HG03095 (cell line): ENCODE results near the gene RAB25.
"Not testable (repeated sequence)": the region's sequence is repeated elsewhere in the genome, so short reads cannot be mapped to it uniquely, and the experiment has no call there.

ENCODE experiments used
- ATAC-seq: cut with Tn5 transposase; IDR thresholded peaks from one replicate; pipeline ENCODE4 v1.9.1; 2021; ENCODE audit warnings: moderate library complexity; ENCODE audit not compliant: unreplicated experiment

Gene RAB25

GRCh38 chr1:156054500-156055280, 6.3 kb upstream of the RAB25 start, which contains the start of gene LAMTOR2:
Gene LAMTOR2, plus strand, starts transcription at chr1:156054782. Its CDS starts 108 bp downstream, at chr1:156054890.
- ATAC-seq = peak; percentile 65

DNA sequence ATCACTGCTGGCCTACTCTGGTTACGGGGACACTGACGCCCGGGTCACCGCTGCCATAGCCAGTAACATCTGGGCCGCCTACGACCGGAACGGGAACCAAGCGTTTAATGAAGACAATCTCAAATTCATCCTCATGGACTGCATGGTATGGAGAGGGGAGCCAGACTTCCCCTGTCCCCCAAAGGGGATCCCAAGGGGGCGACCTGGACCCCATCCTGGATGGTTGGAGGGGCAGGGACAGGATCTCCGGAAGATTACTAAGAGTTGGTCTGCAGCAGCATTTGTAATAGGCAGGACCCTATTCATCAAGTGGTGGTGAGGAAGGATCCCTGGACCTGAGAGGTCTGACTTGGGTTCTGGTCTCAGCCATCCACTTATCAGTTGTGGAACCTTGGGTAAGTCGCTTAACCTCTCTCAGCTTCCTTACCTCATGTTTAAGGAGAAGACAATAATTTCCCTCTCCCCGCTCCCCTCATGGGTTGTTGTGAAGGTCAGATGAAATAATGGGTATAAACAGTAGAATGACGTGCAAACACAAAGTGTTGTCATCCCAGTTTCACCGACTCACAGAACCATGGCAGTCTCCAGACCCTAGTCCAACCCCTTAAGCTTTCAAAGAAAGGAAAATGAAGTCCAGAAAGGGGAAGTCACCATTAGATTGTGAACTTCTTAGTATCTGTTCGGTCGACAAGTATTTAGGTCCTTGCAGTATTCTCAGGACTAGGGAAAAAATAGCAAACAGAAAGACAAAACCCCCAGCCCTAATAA, 5.5 kb upstream of the RAB25 start:
- no peak for ATAC-seq

DNA sequence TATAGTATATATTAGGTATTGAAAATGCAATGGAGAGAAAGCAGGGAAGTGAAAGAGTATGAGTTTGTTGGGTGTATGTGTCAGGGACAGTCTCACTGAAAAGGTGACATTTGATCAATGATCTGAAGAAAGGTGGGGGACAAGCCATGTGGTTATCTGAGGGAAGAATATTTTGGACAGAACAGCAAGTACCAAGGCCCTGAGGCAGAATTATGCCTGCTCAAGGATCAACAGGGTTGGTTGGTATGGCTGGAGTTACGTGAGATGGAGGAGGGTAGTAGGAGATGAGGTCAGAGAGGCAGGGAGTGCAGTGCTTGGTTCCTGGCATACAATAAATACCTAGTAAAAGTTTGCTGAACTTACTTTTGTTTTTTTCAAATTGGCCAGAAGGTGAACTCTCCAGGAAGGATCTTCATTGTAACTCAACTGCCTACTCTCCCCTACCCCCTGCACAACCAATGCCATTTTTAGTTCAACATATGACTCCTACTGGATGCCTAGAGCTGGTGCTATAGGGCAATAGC, 4.6 kb upstream of the RAB25 start:
- ATAC-seq = no peak

DNA sequence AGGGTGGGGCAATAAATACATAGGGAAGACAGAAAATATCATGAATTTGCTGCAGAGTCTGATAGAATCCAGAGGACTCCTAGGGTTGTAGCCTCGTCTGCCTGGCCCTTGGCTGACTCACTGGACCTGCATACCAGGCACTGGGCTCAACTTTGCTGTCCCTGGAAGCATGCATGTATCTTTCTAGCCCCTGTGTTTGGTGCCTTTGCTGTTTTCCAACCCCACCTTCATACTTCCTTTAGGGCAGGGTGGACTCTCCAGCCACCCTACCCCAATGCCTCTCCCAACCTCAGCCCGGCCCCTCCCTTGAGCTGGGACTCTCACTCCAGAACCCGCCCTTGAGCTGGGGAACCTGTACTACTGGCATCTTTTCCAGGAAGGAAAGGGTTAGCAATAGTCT, 1.2 kb downstream of the RAB25 start:
- no peak for ATAC-seq

GRCh38 chr1:156063997-156064285, 3.0 kb downstream of the RAB25 start:
- no peak for ATAC-seq

DNA sequence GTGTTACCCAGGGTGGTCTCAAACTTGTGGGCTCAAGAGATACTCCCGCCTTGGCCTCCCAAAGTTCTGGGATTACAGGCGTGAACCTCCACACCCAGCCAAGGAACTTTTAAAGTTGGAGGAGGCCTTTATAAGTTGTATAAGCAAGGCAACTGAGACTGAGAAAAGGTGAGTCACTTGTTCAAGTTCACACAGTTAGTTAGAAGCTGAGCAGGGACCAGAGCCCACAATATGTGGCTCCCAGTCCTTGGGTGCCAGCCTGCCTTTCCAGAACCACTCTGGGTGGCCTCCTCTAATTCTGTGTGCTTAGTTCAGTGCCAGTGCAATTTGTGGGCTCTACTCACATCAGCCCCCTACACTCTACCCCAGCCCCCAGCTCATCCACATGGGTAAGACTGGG, 3.7 kb downstream of the RAB25 start:
- ATAC-seq = no peak

DNA sequence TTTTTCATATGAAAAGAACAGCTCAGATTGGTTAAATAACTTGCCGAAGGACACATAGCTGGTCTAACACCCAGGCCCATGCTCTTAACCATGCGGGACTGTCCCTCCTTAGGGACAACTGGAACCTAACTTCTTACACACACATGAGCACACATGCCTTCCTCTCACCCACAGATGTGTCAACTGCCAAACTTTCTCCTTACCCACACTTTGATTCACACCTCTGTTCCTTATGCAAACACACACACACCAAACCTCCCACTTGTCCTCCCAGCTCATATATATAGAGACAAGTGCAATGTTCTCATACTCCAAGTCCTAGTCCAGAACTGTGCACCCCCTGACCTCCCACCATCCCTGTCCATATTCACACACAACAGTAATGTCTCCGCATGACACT, 4.3 kb downstream of the RAB25 start:
- no peak for ATAC-seq

GRCh38 chr1:156065871-156066270, 4.9 kb downstream of the RAB25 start:
- no peak for ATAC-seq

- ATAC-seq = no peak
Measured at GRCh38 chr1:156067262-156067661, 6.3 kb downstream of the RAB25 start.

DNA sequence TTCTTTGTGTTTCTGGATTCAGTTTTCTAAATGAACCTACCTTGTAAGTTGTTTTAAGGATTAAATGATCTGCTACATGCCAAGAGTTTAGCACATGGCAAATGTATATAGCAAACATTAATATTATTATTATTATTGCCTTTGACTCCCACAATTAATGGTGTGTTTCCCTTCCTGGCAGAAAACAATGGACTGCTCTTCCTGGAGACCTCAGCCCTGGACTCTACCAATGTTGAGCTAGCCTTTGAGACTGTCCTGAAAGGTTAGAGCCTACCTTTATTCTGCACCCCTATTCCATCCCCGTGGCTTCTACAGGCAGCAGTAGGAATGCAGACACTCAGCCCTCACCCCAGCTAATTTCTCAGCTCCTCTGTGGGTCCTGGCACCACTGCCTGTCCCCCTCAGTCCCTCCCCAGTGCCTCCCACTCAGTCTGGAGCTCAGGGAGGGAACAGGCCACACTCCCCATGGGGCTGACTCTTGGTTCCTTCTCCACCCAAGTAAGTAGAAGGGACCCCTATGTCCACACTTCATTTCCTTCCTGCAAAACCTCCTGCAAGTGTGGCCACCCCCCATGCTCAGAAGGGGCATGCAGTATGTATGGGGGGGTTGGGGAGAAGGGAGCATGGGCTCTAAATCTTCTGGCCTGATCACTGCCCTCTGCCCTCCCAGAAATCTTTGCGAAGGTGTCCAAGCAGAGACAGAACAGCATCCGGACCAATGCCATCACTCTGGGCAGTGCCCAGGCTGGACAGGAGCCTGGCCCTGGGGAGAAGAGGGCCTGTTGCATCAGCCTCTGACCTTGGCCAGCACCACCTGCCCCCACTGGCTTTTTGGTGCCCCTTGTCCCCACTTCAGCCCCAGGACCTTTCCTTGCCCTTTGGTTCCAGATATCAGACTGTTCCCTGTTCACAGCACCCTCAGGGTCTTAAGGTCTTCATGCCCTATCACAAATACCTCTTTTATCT, 8.8 kb downstream of the RAB25 start:
- no peak for ATAC-seq

DNA sequence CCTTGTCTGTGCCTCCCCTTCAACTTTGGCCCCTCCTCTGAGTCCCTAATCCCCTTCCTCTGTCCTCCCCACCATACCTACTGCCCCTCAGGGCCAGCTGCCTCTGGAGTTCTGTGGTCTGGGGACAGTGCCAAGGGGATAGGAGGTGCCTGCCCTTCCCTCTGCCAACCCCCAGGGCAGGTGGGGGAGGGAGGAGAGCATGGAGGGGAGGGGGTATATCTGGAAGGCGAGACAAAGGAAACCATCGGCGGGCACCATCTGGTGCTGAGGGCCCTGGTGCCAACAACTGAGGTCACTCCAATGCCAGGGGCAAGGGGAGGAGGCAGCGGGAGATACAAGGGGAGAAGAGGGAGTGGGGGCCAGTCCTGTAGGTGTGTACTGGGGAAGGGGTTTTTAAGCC, 9.6 kb downstream of the RAB25 start:
- no peak for ATAC-seq

DNA sequence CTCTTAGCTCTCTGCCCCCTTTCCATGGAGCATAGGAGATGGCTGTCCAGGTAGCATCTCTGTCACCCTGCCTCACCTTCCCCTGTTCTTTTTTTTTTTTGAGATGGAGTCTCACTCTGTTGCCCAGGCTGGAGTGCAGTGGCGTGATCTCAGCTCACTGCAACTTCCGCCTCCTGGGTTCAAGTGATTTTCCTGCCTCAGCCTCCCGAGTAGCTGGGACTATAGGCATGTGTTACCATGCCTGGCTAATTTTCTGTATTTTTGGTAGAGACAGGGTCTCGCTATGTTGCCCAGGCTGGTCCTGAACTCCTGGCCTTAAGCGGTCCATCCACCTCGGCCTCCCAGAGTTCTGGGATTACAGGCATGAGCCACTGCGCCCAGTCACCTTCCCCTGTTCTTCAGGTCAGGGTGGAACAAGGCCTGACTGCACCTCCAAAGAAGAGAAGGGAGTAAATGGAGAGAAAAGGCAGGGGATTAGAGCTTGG, 10.4 kb downstream of the RAB25 start:
- ATAC-seq = not testable (repeated sequence)

DNA sequence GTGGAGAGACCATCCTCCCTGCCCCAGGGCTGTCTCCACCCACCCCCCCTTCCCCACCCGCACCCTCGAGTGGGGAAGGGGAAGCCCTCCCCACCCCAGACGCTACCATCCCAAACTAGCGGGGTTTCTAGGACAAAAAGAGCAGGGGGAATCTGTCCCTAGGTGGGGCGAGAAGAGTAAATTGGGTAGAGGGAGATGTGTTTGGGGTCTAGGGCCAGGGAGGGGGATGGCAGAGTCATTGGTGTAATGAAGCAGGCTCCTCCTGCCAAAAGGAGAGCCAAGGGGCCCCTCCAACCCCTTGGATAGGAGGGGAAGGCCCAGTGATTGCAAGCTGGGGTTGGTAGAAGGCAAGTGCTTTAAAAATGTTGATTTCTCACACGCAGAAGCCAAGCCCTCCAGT, 11.3 kb downstream of the RAB25 start:
- ATAC-seq = no peak

GRCh38 chr1:156073110-156073687, 12.2 kb downstream of the RAB25 start:
- ATAC-seq = no peak

DNA sequence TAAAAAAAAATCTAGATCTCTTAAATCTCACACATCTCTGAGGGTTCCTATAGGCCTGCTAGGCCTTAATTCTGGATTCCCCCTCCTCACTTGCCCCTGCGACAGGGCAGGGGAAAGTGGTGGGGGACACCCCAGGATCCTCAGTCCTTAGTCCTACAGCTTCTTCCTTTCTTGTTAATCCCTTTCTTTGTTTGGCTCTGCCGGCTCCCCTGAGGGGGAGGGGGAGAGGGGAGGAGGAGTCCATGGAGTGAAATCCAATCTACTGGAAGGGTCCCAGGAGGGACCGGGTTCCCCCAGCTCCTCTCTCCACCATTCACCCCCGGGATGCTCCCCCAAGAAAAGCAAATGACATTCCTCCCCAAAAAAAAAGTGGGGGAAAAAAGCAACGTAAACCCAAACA, 12.8 kb downstream of the RAB25 start:
- ATAC-seq = no peak

- no peak for ATAC-seq
Measured at GRCh38 chr1:156074661-156075060, 13.7 kb downstream of the RAB25 start.

- no peak for ATAC-seq
Measured at GRCh38 chr1:156075162-156075561, 14.2 kb downstream of the RAB25 start.

GRCh38 chr1:156075775-156076204, 14.8 kb downstream of the RAB25 start:
- no peak for ATAC-seq

DNA sequence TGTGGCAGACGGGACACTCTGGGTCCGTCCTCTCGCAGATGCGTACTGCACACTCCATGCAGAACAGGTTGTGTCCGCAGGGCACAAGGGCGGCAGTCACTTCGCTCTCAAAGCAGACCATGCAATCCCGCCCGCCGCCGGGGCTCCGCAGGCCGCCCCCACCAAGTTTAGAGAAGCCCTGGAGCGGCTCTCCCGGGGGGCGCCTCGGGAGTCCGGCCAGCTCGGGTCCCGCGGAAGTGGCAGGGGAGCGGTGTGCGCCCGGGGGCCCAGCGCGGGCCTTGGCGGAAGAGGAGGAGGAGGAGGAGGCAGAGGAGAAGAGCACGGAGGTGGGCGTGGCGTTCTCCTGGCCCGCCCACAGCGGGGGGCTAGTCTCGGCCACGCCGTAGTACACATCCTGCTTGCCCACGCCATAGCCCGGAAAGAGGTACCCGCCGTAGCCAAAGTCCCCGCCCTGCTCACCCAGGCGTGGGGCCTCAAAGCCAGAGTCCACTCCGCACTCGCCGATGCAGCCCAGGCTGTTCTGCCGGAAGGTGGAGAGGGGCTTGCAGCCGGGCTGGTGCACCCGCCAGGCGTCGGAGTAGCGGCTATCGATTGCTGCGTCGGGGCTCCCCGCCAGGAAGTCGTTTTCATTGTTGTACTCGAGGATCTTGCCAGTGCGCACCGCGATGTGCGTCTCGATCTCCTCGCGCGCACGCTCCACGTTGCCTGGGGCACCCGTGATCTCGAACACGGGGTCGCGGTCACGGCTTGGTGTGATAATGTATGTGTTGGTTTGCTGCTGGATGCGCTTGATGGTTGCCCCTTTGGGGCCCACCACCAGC, 15.9 kb downstream of the RAB25 start:
- peak; percentile 64 for ATAC-seq

GRCh38 chr1:156077430-156077760, 16.4 kb downstream of the RAB25 start:
- no peak for ATAC-seq
